ENCODE measurements around the gene CPNE2.

- TF ChIP-seq SP1 (IDR thresholded peaks at IDR 0.05) (no peak), REST (IDR thresholded peaks at IDR 0.05) (no peak), CTCF (IDR thresholded peaks at IDR 0.05; ENCODE audit: low read depth, low read length, missing input control) (no peak)
These were observed 40.6 kb downstream of the CPNE2 start for GRCh38 chr16:57133031-57133430.
